ENCODE results near the gene SUSD3.

GRCh38 chr9:93020771-93021670 is 37.5 kb upstream of the SUSD3 start:
- TF ChIP-seq EP300 (IDR thresholded peaks at IDR 0.05; ENCODE audit: borderline replicate concordance in 1 of 2, control insufficient read depth in 1 of 2, low read depth in 2 of 2, low read length in 2 of 2), result no peak
- no peak for TF ChIP-seq ESRRA (IDR thresholded peaks at IDR 0.05; ENCODE audit: low read length)
